ENCODE measurements around the gene PPP1CB.

PPP1CB gene

DNA sequence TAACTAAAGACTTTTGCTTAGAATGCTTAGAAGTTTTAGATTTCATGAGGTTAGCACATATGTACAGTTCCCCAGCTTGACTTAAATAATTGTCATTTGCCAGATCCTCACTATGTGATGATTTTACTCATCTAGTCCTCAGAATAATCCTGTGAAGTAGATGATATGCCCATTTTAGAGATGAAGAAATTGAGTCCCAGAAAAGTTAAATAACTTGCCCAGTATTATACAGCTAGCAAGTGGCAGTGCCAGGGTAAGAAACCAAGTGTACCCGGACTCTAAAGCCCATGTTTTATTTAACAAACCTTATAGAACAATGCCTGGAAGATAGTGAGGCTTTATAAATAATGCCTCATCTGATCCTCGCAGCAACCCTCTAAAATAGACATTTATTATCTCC, 87.3 kb downstream of the PPP1CB start:
- DNase-seq (ENCODE audit: low spot score) = no peak
- no peak overlapping the region for H3K4me3 ChIP-seq
- TF ChIP-seq CTCF (IDR thresholded peaks at IDR 0.05) = no peak
- H3K27ac ChIP-seq = no peak overlapping the region

DNA sequence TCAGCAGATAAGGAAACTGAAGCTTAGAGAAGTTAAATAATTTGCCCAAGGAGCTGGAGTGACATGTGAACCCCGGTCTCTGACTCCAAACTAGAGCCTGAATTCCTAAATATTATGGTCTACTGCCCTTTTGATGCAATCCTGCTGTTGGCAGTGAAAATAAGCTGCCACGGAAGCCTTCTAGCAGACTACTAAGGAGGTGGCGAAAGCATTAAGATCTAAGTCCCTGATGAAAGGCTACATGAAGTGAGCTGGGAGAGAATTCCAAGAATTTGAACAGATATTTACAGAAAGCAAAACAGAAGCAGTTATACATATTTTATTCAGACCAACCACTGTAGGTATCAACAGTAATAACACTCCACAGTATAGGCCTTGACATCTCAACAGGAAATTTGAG, 90.4 kb downstream of the PPP1CB start:
- Histone ChIP-seq H3K27ac (no peak overlapping the region), H3K4me3 (no peak overlapping the region)
- no peak for TF ChIP-seq CTCF (IDR thresholded peaks at IDR 0.05)
- no peak for DNase-seq (ENCODE audit: low spot score)

All from coronary artery (tissue), 2 donors.